GM21737 (cell line): ENCODE data around the gene INSYN1.

Source experiments
- ATAC-seq: cut with Tn5 transposase; IDR thresholded peaks from one replicate; pipeline ENCODE4 v1.9.1; 2021; ENCODE audit warnings: mild to moderate bottlenecking, moderate library complexity; ENCODE audit not compliant: unreplicated experiment

Gene INSYN1

DNA sequence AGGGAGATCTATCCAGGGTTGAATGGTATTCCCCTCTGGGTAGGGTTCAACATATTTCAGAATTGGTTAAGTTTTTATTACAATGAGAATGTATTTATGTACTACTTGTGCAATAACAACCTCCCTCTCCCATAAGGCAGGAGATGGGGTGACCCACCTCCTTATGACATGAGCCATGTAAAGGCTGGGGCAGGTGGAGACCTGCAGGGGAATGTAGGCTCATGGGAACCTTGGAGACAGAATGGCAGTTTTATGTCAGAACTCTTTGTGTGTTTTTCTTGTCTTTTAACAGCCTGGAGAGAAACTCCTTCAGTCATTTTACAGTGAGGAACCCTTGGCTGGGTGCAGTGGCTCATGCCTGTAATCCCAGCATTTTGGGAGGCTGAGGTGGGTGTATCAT is 24.6 kb upstream of the INSYN1 start:
- ATAC-seq, result no peak

DNA sequence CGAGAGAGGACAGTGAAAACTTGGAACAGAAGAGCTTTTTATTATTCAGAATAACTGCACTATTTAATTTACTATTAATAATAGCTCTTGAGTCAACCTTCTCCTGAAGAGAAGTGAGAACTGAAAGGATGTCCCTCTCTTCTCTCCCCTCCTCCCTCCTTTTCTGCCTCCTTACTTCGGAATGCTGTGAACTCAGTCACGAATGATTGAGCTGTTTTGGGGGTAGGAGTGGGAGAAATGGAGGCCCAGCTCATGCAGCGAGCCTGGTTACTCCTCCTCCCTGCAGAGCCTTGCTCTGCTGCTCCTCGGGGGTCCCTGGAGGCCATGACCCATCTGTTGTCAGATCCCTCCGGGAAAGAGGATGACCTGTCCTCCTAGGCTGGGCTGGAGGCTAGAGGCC is 20.3 kb upstream of the INSYN1 start:
- ATAC-seq, result no peak

DNA sequence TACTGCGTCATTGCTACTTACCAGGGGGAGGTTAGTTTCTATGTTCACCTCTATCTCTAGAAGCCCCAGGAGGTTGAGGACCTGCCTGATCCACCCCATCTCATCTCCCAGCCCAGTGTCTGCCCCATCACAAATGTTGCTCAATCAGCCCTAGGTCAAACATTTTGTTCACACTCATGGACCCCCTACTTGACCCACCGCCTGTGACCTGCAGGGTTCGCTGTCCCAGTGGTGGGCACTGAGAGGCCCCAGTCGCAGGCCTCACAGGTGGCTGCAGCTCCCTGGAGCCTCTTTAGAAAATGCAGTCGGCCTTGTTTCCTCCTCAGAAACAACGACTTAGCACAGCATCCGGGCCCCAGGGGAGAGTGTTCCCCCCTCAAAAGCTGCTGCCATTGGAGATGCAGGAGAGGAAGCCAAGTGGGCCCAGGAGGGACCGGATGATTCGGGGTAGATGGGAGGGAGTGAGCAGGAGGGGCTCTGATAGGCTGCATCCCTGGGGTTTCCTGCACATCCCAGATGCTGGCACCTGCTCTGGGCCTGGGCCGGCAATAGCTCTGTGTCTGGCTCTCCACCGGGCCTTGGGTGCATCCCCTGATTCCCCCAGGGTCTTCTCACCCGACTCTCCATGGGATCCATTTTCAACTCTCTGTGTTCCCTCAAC is 18.4 kb upstream of the INSYN1 start:
- ATAC-seq, result no peak

DNA sequence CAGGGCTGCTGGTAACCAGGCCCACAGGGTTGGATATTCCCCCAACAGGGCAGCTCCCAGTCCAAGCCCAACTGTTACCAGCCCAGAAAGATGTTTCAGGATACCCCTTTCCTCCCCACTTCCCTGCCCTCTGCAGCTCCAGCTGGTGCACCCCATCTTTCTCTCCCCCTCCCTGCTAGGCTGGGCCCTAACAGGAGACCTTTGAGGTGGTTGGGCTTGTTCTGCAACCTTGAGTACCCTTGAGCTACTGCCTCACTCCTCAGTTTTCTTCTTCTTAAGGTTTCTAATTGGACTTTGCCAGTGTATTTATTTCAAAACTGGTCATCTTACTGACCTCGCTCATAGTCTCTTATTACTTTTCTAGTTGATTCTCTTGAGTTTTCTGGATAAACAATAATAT is 16.9 kb upstream of the INSYN1 start:
- ATAC-seq, result no peak

DNA sequence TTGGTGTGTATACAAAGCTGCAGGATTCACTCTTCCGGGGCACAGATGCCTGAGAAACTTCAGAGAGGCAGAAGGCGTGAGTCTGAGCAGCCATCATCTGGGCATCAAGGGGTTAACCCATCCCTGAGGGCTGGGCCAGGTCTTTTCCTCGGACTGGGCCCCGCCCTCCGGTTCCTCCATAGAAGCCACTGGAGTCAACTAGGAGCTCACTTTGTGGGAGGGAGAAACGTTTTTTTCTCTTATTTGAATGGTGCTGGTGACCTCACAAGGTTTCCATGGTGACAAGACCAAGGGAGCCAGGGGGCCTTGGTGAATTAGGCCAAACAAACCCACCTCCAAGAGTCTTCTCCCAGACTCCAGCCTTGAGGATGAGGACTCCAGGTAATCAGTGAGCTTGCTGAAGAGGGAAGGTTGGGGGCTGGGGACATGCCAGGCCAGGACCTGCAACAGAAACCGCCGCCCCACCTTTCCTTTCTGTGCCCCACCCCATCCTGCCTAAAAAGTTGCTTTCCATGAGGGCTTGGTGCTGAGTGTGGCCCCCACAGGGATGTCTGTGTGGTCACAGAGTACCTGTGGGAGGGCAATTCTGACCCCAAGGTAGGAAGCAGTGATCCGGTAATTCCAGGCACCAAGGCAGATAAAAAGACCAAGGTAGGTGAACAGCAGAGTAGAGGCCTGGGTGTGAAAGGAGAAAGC is 14.8 kb upstream of the INSYN1 start:
- no peak for ATAC-seq

DNA sequence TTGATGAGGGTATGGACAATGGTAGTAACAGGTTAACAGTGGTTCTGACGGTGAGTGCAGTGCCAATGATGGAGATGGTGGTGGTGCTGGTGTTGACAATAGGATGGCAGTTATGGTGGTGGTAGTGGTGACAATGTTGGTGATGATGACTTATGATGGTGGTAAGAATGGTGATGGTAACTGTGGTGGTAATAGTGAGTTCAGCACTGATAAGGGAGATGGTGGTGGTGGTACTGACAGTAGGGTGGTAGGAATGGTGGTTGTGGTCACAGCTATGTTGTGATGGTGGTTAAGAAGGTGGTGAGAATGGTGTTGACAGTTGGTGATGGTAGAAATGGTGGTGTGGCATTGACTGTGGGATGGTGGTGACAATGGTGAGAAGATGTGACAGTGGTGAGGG is 13.4 kb upstream of the INSYN1 start:
- no peak for ATAC-seq

DNA sequence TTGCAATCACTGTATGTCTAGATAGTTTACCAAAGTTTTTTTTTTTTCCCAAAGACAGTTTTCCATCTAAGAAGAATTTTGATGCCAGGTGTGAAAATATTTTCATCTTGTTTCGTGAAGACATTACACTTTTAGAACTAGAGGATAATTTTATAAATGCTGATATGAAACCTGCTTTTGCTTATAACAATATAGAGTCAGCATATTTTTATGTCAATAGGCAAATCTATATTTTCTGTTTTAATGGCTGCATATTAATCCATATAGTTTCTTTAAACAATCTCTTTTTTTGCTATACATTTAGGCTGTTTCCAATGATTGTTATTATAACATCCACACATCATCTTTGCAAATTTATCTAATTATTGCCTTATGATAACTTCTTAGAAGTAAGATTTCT is 12.6 kb upstream of the INSYN1 start:
- ATAC-seq, result no peak

DNA sequence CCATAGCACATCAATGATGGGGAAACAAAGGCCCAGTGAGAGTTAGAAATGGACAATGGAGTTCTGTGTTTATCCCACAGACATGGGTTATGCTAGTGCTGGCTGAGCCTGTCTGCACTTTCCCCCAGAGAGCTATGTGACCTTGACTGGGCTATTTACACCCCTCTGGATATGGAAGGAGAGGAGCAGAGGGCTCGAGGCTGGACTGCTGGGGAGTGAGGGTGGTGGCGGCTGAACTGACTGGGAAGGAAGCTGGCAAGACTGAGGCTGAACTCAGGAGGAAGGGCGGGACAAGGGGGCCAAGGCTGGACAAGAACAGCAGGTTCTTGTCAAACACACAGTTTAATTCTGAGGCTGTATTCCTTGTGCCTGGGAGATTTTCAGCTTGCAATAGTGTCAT is 10.8 kb upstream of the INSYN1 start:
- no peak for ATAC-seq

DNA sequence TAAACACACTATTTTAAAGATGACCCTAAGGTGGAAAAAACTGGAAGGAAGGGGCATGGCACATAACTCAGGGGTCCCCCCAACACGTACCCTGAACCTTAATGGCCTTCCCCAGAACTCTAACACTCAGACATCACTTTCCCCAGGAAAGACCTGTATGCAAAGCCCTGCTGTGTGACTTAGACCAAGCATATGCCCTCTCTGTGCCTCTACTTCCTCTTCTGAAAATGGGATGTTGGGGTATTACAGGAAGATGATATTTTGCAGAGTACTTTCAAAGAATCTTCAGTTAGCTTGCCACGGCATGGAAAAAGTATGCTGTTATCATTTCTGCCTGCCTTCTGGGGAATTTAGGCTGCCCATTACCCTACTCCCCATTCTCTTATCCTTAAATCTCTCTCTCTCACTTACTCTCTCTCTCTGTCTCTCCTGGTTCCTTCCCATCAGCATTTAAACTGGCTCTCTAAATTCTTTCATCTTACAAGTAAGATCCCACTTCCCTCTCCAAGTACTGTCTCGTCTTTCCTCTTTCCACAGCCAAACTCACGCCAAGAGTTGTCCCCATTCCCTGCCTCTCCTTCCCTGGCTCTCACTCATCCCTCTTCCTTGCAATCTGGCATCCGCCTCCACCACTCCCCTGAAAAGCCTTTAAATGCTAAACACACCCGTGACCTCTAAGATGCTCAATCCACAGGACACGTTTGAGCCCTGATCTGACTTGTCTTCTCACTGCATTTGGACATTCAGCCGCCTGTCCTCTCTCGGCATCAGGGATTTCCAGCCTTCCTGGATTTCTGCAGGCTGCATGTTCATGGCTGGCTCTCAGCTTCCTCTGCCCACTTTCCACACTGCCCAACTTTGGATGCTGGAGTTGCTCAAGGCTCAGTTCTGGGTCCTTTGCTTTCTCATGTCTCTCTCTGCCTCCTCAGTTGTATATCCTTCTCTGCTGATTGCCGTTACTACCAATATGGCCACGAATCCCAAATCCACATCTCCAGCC is 7.5 kb upstream of the INSYN1 start:
- no peak for ATAC-seq

DNA sequence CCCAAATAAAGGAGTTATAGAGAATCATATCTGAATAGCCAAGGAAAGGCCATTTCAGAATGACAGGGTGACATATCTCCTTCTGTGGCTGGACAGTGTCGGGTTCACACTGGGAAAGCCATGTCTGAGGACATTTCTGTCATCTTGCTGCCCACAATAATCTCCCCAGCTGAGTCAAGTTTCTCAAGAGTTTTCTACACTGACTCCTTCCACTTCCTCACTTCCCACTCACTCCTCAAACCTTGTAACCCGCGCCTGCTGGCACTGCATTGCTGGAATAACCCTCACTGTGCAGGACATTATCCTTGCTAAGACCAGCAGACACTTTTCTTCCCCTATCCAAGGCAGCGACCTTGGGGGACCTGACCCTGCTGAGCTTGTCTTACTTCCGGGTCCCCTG is 5.3 kb upstream of the INSYN1 start:
- no peak for ATAC-seq

DNA sequence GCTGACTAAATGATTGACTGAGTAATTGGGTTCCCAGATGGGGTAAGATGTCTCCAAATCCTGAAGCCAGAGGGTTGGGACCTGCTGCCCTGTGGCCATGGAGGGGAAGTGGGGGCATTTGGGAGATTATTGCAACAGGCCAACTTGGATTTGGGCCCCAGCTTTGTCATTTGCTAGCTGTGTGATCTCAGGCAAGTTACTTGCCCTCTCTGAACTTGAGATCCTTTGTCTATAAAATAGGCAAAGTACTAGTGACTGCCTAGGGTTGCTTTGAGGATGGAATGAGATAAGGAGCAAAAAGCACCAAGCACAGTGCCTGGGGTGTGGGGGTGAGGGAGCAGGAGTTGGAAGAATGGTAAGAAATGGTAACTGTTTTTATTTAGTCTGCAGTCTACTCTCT is 4.4 kb upstream of the INSYN1 start:
- no peak for ATAC-seq

DNA sequence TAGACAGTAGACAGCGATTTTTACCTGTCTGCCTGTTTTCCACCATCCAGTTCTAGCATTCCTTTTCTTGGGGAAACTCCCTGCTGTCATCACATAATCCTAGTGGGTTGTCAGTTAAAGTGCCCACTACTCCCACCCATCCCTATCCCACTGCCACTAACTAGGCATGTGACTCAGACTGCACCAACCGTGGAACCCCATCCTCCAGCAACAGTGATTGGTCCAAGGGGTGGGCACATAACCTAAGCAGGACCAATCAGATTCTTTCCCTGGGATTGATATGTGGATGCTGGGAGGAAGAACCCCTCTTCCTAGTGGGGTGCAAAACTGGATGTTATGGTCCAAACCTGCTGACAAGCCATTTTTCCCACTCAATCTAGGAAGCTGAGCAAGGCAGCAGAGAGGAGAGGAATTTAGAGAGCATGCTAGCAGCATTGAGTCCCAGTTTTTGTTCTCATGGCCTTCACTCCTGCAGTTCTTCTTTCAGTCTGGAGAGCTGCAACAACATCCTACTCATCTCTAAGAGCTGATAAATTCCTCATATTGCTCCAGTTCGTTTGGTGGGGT is 3.9 kb upstream of the INSYN1 start:
- no peak for ATAC-seq

DNA sequence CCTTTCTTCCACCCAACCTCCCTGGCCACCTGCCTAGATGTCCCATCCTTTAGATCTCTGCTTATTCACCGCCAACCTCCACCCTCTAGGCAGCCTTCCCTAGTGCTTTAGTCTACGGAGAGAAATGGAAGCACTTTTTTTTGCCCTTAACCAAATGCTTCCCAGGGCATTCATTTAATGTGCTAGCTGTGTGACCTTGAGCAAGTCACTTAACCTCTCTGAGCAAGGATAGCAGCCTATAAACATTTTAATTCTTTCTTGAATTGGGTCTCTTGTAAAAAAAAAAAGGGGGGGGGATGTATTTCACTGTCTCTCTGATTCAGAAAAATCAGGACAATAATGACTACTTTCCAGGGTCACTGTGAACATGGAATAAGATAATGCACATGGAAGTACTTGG is 3.2 kb upstream of the INSYN1 start:
- no peak for ATAC-seq

DNA sequence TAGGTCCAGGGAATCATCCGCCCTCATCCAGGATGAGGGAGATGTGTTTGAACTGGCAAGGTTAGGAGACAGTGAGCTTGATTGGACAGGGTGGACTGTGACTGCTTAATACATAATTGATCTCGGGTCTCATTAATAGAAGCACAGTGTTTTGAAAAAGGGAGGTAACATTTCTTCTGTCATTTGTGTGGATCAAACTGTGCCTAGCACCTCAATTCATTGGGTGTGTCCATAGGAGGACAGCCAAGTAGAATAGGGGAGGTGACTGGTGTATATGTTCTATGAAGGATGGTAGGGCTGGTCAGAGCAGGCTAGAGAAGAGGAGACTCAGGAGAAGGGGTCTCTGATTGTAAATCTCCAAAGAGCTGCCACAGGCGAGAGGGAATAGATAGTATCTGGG is 2.8 kb upstream of the INSYN1 start:
- no peak for ATAC-seq

DNA sequence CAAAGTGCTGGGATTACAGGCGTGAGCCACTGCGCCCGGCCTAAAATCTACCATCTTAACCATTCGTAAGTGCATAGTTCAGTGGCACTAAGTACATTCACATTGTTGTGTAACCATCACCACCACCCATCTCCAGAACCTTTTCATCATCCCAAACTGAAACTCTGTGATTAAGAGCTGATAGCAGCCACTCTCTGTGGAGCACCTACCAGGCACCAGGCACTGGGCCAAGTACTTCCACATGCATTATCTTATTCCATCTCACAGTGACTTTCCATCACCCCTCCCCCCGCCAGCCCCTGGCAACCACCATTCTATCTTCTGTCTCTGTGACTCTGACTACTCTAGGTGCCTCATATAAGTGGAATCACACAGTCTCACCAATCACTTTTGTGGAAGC is 2.3 kb upstream of the INSYN1 start:
- no peak for ATAC-seq

DNA sequence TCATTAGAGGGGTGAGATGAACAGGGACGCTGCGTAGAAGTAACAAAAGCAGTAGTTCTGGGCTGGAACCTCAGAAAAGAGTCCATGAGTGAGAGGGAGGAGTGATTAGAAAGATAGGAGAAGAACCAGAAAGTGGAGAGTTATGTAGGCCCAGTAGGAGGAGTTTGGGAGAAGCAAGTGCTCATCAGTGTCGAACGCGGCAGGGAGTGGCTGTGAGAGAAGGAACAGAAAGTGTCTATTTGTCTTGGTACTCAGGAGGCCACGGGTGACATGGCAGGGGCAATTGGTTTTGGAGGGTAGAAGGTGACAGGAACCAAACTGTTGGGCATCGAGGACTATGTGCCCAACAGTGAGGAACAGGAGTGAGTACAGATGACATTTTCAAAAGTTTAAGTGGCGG is 1.3 kb upstream of the INSYN1 start:
- ATAC-seq, result no peak

DNA sequence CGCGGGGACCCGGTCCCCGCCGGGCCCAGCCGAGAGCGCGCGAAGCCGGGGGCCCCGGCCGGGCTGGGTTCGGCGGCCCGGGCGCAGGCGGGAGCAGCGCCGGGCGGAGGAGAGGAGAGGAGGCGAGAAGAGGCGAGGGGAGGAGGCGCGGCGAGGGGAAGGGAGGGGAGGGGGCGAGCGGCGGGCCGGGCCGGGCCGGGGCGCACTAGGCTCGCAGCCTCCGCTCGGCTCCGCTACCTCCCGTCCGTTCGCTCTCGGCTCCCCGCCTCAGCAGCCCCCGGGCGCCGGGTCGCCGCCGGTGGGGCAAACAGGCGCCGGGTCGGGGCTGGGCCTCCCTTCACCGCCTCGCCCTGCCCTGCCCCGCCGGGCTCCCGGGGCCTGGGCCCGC is 351 bp downstream of the INSYN1 start:
- no peak for ATAC-seq

DNA sequence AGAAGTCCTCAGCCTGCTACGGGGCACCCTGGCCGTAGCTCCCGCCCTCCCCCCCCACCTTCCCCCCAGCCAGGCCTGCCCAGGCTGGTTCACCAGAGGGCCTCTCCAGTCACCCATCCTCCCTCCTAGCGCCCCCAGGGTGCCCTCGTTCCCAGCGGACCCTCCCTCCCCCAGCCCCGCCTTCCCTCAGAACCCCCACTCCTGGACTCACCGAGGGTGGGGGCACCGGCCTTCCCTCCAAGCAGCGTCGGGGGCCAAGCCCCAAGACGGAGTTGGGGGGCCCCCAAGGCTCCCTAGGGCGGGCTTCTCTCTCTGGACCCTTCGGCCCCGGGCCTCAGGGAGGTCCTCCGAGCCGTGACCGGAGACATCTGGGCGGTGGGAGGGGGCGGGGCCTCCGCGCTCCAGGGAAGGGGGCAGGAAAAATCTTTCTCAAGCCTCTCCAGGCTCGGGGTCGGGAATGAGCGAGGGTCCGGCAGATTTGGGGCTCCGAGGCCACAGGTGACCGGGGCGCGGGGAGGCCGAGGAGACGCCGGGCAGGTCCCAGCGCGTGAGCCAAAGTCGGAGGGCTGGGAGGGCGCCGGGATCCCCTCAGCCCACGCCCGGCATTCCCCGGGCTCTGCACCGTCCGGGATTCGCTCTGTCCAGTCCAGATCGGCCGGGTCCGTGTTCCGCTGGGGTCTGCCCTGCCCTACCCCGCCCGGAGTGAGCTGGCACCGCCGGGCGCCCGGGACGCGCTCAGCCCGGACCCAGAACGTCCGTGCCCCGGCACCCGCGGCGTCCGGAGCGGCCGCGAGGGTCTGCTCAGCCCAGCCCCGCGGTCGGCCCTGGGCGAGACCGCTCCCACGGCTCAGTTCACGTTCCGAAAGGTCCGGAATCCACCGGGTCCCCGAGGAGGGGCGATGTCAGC is 999 bp downstream of the INSYN1 start:
- ATAC-seq, result no peak

DNA sequence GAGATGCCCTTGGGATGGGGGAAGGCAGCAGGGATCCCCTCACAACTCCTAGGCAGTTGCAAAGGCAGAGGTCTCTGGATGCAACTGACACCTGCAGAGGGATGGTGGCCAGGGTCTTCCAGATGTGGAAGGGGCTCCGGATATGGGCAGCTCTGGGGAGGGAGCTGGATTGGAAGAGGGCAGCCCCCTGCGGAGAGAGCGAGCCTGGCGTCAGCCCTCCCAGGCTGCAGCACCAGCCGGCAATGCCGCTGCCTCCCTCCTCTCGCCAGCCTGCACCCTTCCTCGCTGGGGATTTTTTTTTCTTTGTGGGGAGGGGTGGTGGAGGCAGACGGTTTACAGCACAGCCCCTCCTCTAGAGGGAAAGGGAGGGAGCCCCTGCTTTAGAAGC is 1.6 kb downstream of the INSYN1 start:
- no peak for ATAC-seq

DNA sequence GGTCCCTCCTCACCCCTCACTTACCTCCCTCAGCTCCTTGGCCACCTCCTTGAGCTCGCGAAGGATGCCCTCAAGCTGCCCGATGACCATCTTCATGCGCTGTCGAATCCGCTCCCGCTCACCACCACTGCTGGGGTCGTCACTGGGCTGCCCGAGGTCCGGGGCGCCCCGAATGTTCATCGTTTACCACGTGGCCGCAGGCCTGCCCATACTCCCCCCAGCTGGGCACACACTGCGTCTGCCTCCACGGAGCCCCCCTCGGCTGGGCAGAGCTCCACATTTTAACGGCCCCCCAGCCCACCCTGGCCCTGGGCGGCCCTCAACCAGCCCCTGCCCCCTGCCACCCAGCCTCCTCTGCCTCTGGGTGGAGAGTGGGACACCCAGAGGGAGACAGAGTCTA is 2.2 kb downstream of the INSYN1 start:
- ATAC-seq, result no peak
